ENCODE measurements around the gene LRRC17. TPM values are rescaled to one million over a fixed set of nuclear protein-coding genes. Genes with fewer than 3 reads are reported as not detected.

LRRC17 gene
- total RNA-seq, 2 experiments from 2014 or later, result not detected

DNA sequence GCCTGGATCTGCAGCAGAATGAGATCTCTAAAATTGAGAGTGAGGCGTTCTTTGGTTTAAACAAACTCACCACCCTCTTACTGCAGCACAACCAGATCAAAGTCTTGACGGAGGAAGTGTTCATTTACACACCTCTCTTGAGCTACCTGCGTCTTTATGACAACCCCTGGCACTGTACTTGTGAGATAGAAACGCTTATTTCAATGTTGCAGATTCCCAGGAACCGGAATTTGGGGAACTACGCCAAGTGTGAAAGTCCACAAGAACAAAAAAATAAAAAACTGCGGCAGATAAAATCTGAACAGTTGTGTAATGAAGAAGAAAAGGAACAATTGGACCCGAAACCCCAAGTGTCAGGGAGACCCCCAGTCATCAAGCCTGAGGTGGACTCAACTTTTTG lies 21.4 kb downstream of the LRRC17 start:
- no peak for TF ChIP-seq EZH2phosphoT487 (IDR thresholded peaks at IDR 0.05; ENCODE audit: borderline replicate concordance, low read depth, low read length)
- TF ChIP-seq, protein P1, sequence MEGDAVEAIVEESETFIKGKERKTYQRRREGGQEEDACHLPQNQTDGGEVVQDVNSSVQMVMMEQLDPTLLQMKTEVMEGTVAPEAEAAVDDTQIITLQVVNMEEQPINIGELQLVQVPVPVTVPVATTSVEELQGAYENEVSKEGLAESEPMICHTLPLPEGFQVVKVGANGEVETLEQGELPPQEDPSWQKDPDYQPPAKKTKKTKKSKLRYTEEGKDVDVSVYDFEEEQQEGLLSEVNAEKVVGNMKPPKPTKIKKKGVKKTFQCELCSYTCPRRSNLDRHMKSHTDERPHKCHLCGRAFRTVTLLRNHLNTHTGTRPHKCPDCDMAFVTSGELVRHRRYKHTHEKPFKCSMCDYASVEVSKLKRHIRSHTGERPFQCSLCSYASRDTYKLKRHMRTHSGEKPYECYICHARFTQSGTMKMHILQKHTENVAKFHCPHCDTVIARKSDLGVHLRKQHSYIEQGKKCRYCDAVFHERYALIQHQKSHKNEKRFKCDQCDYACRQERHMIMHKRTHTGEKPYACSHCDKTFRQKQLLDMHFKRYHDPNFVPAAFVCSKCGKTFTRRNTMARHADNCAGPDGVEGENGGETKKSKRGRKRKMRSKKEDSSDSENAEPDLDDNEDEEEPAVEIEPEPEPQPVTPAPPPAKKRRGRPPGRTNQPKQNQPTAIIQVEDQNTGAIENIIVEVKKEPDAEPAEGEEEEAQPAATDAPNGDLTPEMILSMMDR (conservative IDR thresholded peaks at IDR 0.05; ENCODE audit: low read length), result no peak
- H4K20me1 ChIP-seq (ENCODE audit: insufficient read depth, low read length), result no peaks in the 10 kb centered on the region
- ChIA-PET CTCF (ENCODE audit: unreplicated experiment) (no interaction called here), POLR2A (no interaction called here)
- no peak overlapping the region for H3K4me3 ChIP-seq (ENCODE audit: low read depth, low read length, poor library complexity, severe bottlenecking)
- H3K9me2 ChIP-seq (ENCODE audit: insufficient read depth, low read length), result no peaks in the 10 kb centered on the region
- no peak for DNase-seq (ENCODE audit: low spot score)
- no peak overlapping the region for H2AFZ ChIP-seq (ENCODE audit: low read length)
- H3K36me3 ChIP-seq (ENCODE audit: insufficient read depth, low read length), result no peaks in the 10 kb centered on the region
- no TSS peak for BruUV-seq (replicated peaks)
- no peaks in the 10 kb centered on the region for H3K4me1 ChIP-seq (ENCODE audit: insufficient read depth, low read length, poor library complexity, severe bottlenecking)
- no peak overlapping the region for H3K27ac ChIP-seq (ENCODE audit: low read depth, low read length, poor library complexity, severe bottlenecking)
- no peaks in the 10 kb centered on the region for H3K79me2 ChIP-seq (ENCODE audit: insufficient read depth, low read depth, low read length)
- no peak overlapping the region for H3K4me2 ChIP-seq (ENCODE audit: low read length)
- no peaks in the 10 kb centered on the region for H3K9me3 ChIP-seq (ENCODE audit: low read length)
- intact Hi-C loops (cut with micrococcal nuclease; ENCODE audit: unreplicated experiment), result no loop called here

DNA sequence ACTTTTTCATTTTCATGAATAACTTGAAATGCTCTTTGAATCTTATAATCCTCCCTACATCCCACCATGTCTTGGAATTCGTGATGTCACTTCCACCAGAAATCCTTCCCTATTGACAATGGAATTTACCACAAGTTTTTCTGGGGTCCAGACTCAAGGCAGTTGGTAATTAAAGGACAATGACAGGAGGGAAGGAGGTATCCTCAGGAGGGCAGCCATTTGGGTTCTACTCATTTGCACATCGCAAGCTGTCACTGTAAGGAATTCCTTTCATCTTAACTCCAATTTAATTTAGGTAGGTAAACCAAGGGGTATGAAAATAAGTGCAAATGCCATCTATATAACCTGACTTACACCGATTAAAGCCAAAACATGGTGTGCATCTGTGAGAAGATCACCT lies 21.9 kb downstream of the LRRC17 start:
- DNase-seq (ENCODE audit: low spot score), result no peak
- intact Hi-C loops (cut with micrococcal nuclease; ENCODE audit: unreplicated experiment), result no loop called here
- ChIA-PET CTCF (ENCODE audit: unreplicated experiment) (no interaction called here), POLR2A (no interaction called here)
- Histone ChIP-seq H2AFZ (ENCODE audit: low read length) (no peak overlapping the region), H3K4me1 (ENCODE audit: insufficient read depth, low read length, poor library complexity, severe bottlenecking) (no peaks in the 10 kb centered on the region), H3K9me2 (ENCODE audit: insufficient read depth, low read length) (no peaks in the 10 kb centered on the region), H4K20me1 (ENCODE audit: insufficient read depth, low read length) (no peaks in the 10 kb centered on the region), H3K4me3 (ENCODE audit: low read depth, low read length, poor library complexity, severe bottlenecking) (no peak overlapping the region), H3K4me2 (ENCODE audit: low read length) (no peak overlapping the region), H3K9me3 (ENCODE audit: low read length) (no peaks in the 10 kb centered on the region), H3K36me3 (ENCODE audit: insufficient read depth, low read length) (no peaks in the 10 kb centered on the region), H3K79me2 (ENCODE audit: insufficient read depth, low read depth, low read length) (no peaks in the 10 kb centered on the region), H3K27ac (ENCODE audit: low read depth, low read length, poor library complexity, severe bottlenecking) (no peak overlapping the region)
- no TSS peak for BruUV-seq (replicated peaks)
- TF ChIP-seq, protein P1 (conservative IDR thresholded peaks at IDR 0.05; ENCODE audit: low read length), result no peak
- no peak for TF ChIP-seq EZH2phosphoT487 (IDR thresholded peaks at IDR 0.05; ENCODE audit: borderline replicate concordance, low read depth, low read length)

DNA sequence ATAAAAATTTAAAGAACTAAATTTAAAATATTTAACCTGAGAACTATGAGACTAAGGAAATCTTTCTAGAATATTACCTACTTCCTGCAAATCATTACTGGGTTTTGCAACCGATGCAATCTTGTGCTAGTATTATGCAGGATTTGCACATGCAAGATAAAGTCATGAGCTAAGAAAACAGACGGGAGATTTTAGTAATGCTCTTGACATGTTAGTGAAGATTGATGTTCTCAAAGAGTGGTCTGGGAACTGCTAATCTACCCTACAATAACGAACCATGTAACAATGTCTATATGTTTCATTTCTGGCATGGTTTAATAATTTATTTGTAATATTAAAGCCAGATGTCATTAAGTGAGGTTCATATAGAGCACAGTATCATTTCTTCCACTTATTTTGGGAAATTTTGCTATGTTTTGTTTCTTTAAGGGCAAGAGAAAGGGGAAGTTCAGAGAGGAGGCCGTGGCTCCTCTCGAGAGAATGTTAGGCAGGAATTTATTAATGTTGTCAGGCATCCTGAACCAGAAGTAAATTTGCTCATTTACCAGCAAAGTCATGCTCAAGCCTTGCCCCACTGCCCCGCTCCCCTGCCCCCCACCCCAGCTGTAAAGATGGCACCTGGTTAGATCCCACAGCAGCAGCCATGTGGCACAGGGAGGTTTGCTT lies 22.8 kb downstream of the LRRC17 start:
- no TSS peak for BruUV-seq (replicated peaks)
- Histone ChIP-seq H3K79me2 (ENCODE audit: insufficient read depth, low read depth, low read length) (no peaks in the 10 kb centered on the region), H3K4me3 (ENCODE audit: low read depth, low read length, poor library complexity, severe bottlenecking) (no peak overlapping the region), H4K20me1 (ENCODE audit: insufficient read depth, low read length) (no peaks in the 10 kb centered on the region), H3K4me2 (ENCODE audit: low read length) (no peak overlapping the region), H2AFZ (ENCODE audit: low read length) (no peak overlapping the region), H3K36me3 (ENCODE audit: insufficient read depth, low read length) (no peaks in the 10 kb centered on the region), H3K27ac (ENCODE audit: low read depth, low read length, poor library complexity, severe bottlenecking) (no peak overlapping the region), H3K9me3 (ENCODE audit: low read length) (no peaks in the 10 kb centered on the region), H3K9me2 (ENCODE audit: insufficient read depth, low read length) (no peaks in the 10 kb centered on the region), H3K4me1 (ENCODE audit: insufficient read depth, low read length, poor library complexity, severe bottlenecking) (no peaks in the 10 kb centered on the region)
- ChIA-PET CTCF (ENCODE audit: unreplicated experiment) (no interaction called here), POLR2A (interaction anchor here (0.7 to 1.1 kb wide), 3 partner anchors 53 to 463 kb away, joined by 3 to 7 read pairs (median 4); no protein-coding TSS in a partner anchor)
- intact Hi-C loops (cut with micrococcal nuclease; ENCODE audit: unreplicated experiment), result no loop called here
- no peak for DNase-seq (ENCODE audit: low spot score)
- no peak for TF ChIP-seq EZH2phosphoT487 (IDR thresholded peaks at IDR 0.05; ENCODE audit: borderline replicate concordance, low read depth, low read length)

All from OCI-LY7 (cell line).